ENCODE data around the gene TRIM34. TPM values are rescaled to one million over a fixed set of nuclear protein-coding genes. Genes with fewer than 3 reads are reported as not detected.
"Not testable (repeated sequence)": the region's sequence is repeated elsewhere in the genome, so short reads cannot be mapped to it uniquely, and the experiment has no call there.

Gene TRIM34
- total and polyA plus RNA-seq, 5 experiments from 2014 or later = 10.8 to 13.1 (median 12.5) TPM

DNA sequence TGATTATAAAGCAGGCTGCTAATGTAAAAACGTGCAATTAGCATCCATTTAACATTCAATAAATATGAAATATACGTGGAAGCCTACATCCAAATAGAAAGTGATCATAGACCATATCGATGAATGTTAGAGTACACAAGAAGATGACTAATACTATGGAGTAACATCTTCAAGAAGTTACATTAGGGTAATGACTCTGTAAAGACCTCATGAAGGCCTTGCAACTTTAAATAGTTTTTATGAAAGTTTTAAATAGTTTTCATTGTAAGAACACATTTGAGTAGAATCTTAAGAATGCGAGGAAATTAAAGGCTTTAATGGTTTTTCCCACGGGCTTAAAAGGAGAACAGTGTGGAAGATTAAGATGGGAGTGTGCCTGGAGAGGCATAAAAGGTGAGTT, 1.4 kb downstream of the TRIM34 start:
- Mint-ChIP-seq H3K9me3 (no peaks in the 10 kb centered on the region), H3K27me3 (no peaks in the 10 kb centered on the region), H3K36me3 (peaks cover 5 to 11% (median 9%) of the 10 kb centered on the region in 3 donors), H3K4me1 (peaks cover 28 to 63% (median 57%) of the 10 kb centered on the region in 4 donors), H3K4me3 (peak overlapping the region; percentile 86 to 99 (median 90)), H3K27ac (peak overlapping the region in 9 of 10 donors; percentile 56 to 99 (median 96))
- POLR2A ChIA-PET = no interaction called here
- no peak for ATAC-seq
- DNase-seq = no peak

- Mint-ChIP-seq H3K36me3 (peaks cover 24 to 54% (median 40%) of the 10 kb centered on the region in 3 donors), H3K4me3 (no peak overlapping the region), H3K27me3 (no peaks in the 10 kb centered on the region), H3K27ac (peak overlapping the region in 3 of 10 donors; percentile 27 to 69 (median 32)), H3K9me3 (no peaks in the 10 kb centered on the region), H3K4me1 (peaks cover 22 to 64% (median 44%) of the 10 kb centered on the region in 4 donors)
- no peak for DNase-seq
- POLR2A ChIA-PET = no interaction called here
- ATAC-seq = no peak
These were observed 6.6 kb downstream of the TRIM34 start for GRCh38 chr11:5631417-5631816.

DNA sequence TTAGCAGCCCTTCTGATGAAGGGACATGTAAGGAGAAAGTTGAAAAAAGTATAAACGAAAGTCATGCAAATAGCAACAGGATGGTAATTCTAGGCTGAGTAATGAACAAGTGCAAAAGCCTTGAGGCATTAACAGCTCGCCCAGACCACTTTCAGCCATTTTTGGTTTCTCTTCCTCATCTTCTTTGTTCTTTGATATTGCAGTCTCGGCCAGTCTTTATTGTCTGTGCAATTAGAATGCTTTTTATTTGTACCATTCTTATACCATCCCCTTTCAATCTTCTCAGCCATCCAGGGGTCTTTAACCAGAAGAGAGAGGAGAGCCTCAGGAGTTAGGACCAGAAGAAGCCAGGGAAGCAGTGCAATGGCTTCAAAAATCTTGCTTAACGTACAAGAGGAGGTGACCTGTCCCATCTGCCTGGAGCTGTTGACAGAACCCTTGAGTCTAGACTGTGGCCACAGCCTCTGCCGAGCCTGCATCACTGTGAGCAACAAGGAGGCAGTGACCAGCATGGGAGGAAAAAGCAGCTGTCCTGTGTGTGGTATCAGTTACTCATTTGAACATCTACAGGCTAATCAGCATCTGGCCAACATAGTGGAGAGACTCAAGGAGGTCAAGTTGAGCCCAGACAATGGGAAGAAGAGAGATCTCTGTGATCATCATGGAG, 7.3 kb downstream of the TRIM34 start:
- no peak for DNase-seq
- Mint-ChIP-seq H3K36me3 (peaks cover 24 to 57% (median 46%) of the 10 kb centered on the region in 3 donors), H3K27me3 (no peaks in the 10 kb centered on the region), H3K27ac (peak overlapping the region in 3 of 10 donors; percentile 5 to 69 (median 49)), H3K9me3 (no peaks in the 10 kb centered on the region), H3K4me1 (peaks cover 19 to 57% (median 37%) of the 10 kb centered on the region in 4 donors), H3K4me3 (peak overlapping the region in 1 of 10 donors; percentile 62)
- no peak for ATAC-seq
- POLR2A ChIA-PET = no interaction called here

GRCh38 chr11:5639953-5640352, 15.2 kb downstream of the TRIM34 start:
- no peak for ATAC-seq
- peaks cover 19 to 95% (median 83%) of the 10 kb centered on the region in 3 donors for H3K36me3 Mint-ChIP-seq
- H3K27me3 Mint-ChIP-seq = no peaks in the 10 kb centered on the region
- H3K9me3 Mint-ChIP-seq = peaks cover 0 to 4% (median 0%) of the 10 kb centered on the region in 9 donors
- no peak overlapping the region for H3K4me3 Mint-ChIP-seq
- no peak for DNase-seq
- H3K27ac Mint-ChIP-seq = no peak overlapping the region
- POLR2A ChIA-PET = no interaction called here
- peaks cover 0 to 10% (median 3%) of the 10 kb centered on the region in 4 donors for H3K4me1 Mint-ChIP-seq

DNA sequence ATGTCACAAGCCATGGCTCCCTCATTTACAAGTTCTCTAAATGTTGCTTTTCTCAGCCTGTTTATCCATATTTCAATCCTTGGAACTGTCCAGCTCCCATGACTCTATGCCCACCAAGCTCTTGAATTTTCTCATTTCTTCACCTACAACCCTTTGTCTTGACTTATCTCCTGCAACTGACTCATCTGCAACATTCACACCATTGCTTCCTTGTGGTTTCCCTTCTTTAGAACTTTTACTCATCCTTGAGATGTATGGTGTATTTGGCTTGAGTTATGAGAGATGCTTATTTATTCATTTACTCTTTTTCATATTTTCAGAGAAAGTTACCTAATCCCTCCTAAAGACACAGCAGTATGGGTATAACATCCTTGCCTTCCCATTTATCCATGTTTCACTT, 18.8 kb downstream of the TRIM34 start:
- Mint-ChIP-seq H3K27ac (peak overlapping the region in 1 of 10 donors; percentile 11), H3K4me1 (peaks cover 0 to under 1% (median 0%) of the 10 kb centered on the region in 4 donors), H3K9me3 (peaks cover 0 to 4% (median 0%) of the 10 kb centered on the region in 9 donors), H3K27me3 (no peaks in the 10 kb centered on the region), H3K36me3 (peaks cover 10 to 61% (median 50%) of the 10 kb centered on the region in 3 donors), H3K4me3 (no peak overlapping the region)
- DNase-seq = no peak
- POLR2A ChIA-PET = no interaction called here
- ATAC-seq = no peak

DNA sequence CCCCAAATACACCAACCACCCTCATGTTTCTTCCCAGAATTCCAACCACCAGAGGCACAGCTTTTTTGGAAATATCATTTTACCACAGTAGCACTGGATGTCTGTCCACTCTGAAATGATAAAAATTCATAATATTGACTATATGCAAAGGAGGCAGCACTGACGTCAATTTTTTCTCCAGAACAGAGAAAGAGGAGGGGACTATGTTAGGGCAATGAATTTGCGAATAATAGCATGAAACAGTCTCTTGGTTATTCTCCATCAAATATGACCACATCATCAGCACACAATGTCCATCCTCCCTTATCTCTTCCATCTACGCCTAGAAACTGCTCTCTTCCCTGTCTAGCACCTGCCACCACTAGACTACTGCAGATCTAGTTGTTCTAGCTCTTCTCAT, 21.3 kb downstream of the TRIM34 start:
- POLR2A ChIA-PET = no interaction called here
- ATAC-seq (no peak), DNase-seq (no peak)
- peaks cover 0 to 4% (median 0%) of the 10 kb centered on the region in 9 donors for H3K9me3 Mint-ChIP-seq
- peak overlapping the region in 1 of 10 donors; percentile 20 for H3K27ac Mint-ChIP-seq
- no peak overlapping the region for H3K4me3 Mint-ChIP-seq
- peaks cover 7 to 43% (median 39%) of the 10 kb centered on the region in 3 donors for H3K36me3 Mint-ChIP-seq
- no peaks in the 10 kb centered on the region for H3K4me1 Mint-ChIP-seq
- H3K27me3 Mint-ChIP-seq = no peaks in the 10 kb centered on the region

DNA sequence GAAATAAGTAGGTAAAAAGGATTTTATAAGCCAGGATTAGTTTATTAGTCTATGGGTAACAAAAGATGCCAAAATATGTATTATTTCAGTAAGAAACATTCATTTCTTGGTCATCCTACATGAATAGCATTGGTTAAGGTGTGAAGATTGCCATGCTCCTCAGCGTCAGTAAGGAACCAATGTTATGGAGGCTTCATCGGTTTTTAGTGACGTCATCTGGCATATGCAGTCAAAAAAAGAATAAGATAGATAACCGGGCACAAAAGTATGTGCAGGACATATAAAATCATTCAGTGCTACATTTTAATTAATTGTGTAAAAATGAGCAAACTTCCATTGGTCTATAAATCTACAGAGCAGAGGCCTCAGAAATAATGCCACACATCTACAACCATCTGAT, 30.7 kb downstream of the TRIM34 start:
- DNase-seq = no peak
- POLR2A ChIA-PET = no interaction called here
- H3K4me1 Mint-ChIP-seq = peaks cover 0 to 4% (median under 1%) of the 10 kb centered on the region in 4 donors
- peaks cover 0 to 6% (median 0%) of the 10 kb centered on the region in 9 donors for H3K9me3 Mint-ChIP-seq
- H3K27me3 Mint-ChIP-seq = no peaks in the 10 kb centered on the region
- H3K36me3 Mint-ChIP-seq = peaks cover 10 to 18% (median 14%) of the 10 kb centered on the region in 3 donors
- no peak for ATAC-seq
- no peak overlapping the region for H3K27ac Mint-ChIP-seq
- no peak overlapping the region for H3K4me3 Mint-ChIP-seq

GRCh38 chr11:5656956-5657355, 32.2 kb downstream of the TRIM34 start:
- H3K4me1 Mint-ChIP-seq, POLR2A ChIA-PET, H3K9me3 Mint-ChIP-seq, H3K4me3 Mint-ChIP-seq, DNase-seq, ATAC-seq, H3K27me3 Mint-ChIP-seq, H3K27ac Mint-ChIP-seq: not testable (repeated sequence)
- peaks cover 8 to 16% (median 14%) of the 10 kb centered on the region in 3 donors for H3K36me3 Mint-ChIP-seq

DNA sequence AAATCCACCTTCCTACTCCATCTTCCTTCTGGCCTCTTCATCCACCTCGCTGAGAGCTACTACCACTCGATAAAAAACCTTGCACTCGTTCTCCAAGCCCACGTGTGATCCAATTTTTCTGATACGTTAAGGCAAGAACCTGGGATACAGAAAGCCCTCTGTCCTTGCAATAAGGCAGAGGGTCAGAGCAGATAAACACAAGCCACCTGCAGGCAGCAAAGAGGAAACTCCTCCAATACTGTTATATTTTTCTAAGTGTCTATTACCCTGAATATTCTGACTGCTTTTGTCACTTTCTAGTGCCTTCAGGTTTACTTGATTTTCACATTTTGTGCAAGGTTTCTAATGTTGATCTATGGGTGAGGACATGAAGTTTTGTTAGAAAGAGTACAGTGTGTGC, 33.5 kb downstream of the TRIM34 start:
- no peaks in the 10 kb centered on the region for H3K27me3 Mint-ChIP-seq
- ATAC-seq = no peak
- H3K36me3 Mint-ChIP-seq = peaks cover 4 to 26% (median 9%) of the 10 kb centered on the region in 3 donors
- peaks cover 0 to 5% (median 2%) of the 10 kb centered on the region in 4 donors for H3K4me1 Mint-ChIP-seq
- POLR2A ChIA-PET = no interaction called here
- no peak for DNase-seq
- H3K27ac Mint-ChIP-seq = no peak overlapping the region
- peaks cover 0 to 3% (median 0%) of the 10 kb centered on the region in 9 donors for H3K9me3 Mint-ChIP-seq
- H3K4me3 Mint-ChIP-seq = no peak overlapping the region

DNA sequence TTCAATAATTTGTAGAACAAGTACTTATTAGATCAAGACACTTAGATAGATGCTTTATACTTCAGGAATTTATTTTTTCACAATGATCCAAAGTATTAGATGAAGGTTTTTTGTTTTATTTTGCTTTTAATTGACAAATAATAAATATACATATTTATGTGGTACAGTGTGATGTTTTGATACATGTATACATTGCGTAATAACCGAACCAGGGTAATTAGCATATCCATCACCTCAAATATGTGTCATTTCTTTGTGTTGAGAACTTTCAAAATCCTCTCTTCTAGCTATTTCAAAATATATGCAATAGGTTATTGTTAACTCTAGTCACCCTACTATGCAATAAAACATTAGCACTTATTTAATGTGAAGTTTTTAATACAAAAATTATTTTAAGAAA, 38.7 kb downstream of the TRIM34 start:
- DNase-seq (no peak), ATAC-seq (no peak)
- Mint-ChIP-seq H3K4me3 (no peak overlapping the region), H3K4me1 (peaks cover 0 to 5% (median 2%) of the 10 kb centered on the region in 4 donors), H3K36me3 (peaks cover 16 to 50% (median 16%) of the 10 kb centered on the region in 3 donors), H3K27me3 (no peaks in the 10 kb centered on the region), H3K27ac (no peak overlapping the region), H3K9me3 (peaks cover 0 to 1% (median 0%) of the 10 kb centered on the region in 9 donors)
- POLR2A ChIA-PET = no interaction called here

- Mint-ChIP-seq H3K27ac (peak overlapping the region in 1 of 10 donors; percentile 52), H3K4me3 (no peak overlapping the region), H3K27me3 (no peaks in the 10 kb centered on the region), H3K4me1 (peaks cover 0 to 3% (median under 1%) of the 10 kb centered on the region in 4 donors), H3K9me3 (no peaks in the 10 kb centered on the region), H3K36me3 (peaks cover 16 to 57% (median 24%) of the 10 kb centered on the region in 3 donors)
- DNase-seq = no peak
- POLR2A ChIA-PET = no interaction called here
- no peak for ATAC-seq
These were observed 40.3 kb downstream of the TRIM34 start for GRCh38 chr11:5665051-5665570.

- Mint-ChIP-seq H3K9me3 (no peaks in the 10 kb centered on the region), H3K27ac (peak overlapping the region in 4 of 10 donors; percentile 2 to 65 (median 24)), H3K36me3 (peaks cover 16 to 60% (median 29%) of the 10 kb centered on the region in 3 donors), H3K27me3 (no peaks in the 10 kb centered on the region), H3K4me1 (peaks cover 0 to 3% (median under 1%) of the 10 kb centered on the region in 4 donors), H3K4me3 (no peak overlapping the region)
- POLR2A ChIA-PET = no interaction called here
- ATAC-seq (no peak), DNase-seq (no peak)
These were observed 41.1 kb downstream of the TRIM34 start for GRCh38 chr11:5665746-5666401.

DNA sequence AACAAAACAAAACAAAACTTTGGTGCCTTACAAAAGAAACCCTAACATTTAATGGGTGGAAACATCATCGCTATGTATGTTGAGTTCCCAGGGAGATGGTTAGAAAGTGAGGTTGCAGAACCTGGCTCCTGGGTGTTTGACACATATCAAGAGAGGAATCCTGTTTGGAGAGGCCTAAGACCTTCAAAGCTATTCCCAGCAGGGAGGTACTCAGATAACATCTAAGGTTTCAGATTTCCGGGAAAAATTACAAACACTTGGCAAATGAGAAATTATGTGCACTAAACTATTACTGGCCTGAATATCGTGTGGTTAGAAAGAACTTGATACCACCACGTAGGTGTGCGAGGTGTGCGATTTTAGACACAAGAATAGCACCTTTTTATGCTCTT, 41.6 kb downstream of the TRIM34 start:
- POLR2A ChIA-PET = no interaction called here
- peak overlapping the region in 4 of 10 donors; percentile 2 to 53 (median 34) for H3K27ac Mint-ChIP-seq
- no peaks in the 10 kb centered on the region for H3K9me3 Mint-ChIP-seq

More for the DNA sequence above, 41.6 kb downstream of the TRIM34 start:
- Mint-ChIP-seq H3K4me1 (peaks cover 0 to 1% (median under 1%) of the 10 kb centered on the region in 4 donors), H3K27me3 (no peaks in the 10 kb centered on the region), H3K4me3 (no peak overlapping the region), H3K36me3 (peaks cover 16 to 57% (median 29%) of the 10 kb centered on the region in 3 donors)
- ATAC-seq (no peak), DNase-seq (no peak)
